DOHH2 (cell line): Measurements from ENCODE around the gene MAX.

Experiments used
- H3F3A ChIP-seq: fragments of 200-600 bp; sonication (generic), shearing (Covaris generic); 2 replicates; pipeline ENCODE4 v1.6.0; 2016; ENCODE audit warnings: antibody characterized with exemption, mild to moderate bottlenecking; ENCODE audit not compliant: control insufficient read depth, insufficient read depth
- H3K27ac ChIP-seq: fragments of 200-600 bp; sonication (generic); 2 replicates; pipeline ENCODE4 v1.5.1; 2014; ENCODE audit warnings: low read depth, mild to moderate bottlenecking, low read length, moderate library complexity
- H3K27me3 ChIP-seq: fragments of 200-600 bp; sonication (generic); 2 replicates; pipeline ENCODE4 v1.6.1; 2014; ENCODE audit warnings: mild to moderate bottlenecking, low read length, mixed read lengths; ENCODE audit not compliant: control insufficient read depth
- H3K36me3 ChIP-seq: fragments of 200-600 bp; sonication (generic); 2 replicates; pipeline ENCODE4 v1.6.1; 2014; ENCODE audit warnings: mild to moderate bottlenecking, low read length, moderate library complexity, mixed read lengths; ENCODE audit not compliant: control insufficient read depth
- H3K4me1 ChIP-seq: fragments of 200-600 bp; sonication (generic); 2 replicates; pipeline ENCODE4 v1.6.1; 2014; ENCODE audit warnings: mild to moderate bottlenecking, low read length, mixed read lengths; ENCODE audit not compliant: control insufficient read depth
- H3K4me2 ChIP-seq: fragments of 200-600 bp; sonication (generic); 2 replicates; pipeline ENCODE4 v1.6.0; 2014; ENCODE audit warnings: mild to moderate bottlenecking, low read length, moderate library complexity
- H3K4me3 ChIP-seq: fragments of 200-600 bp; sonication (generic); 2 replicates; pipeline ENCODE4 v1.5.1; 2014; ENCODE audit warnings: mild to moderate bottlenecking, low read length, mixed read lengths
- H3K79me2 ChIP-seq: fragments of 200-600 bp; sonication (generic); 2 replicates; pipeline ENCODE4 v1.6.1; 2014; ENCODE audit warnings: mild to moderate bottlenecking, low read length, mixed read lengths; ENCODE audit not compliant: control insufficient read depth
- H3K9me2 ChIP-seq: fragments of 200-600 bp; sonication (generic); replicated peaks from 2 replicates; pipeline ENCODE4 v1.6.1; 2014; ENCODE audit warnings: mild to moderate bottlenecking, low read length, mixed read lengths; ENCODE audit not compliant: control insufficient read depth
- H3K9me3 ChIP-seq: fragments of 200-600 bp; sonication (generic); 2 replicates; pipeline ENCODE4 v1.6.1; 2014; ENCODE audit warnings: antibody characterized with exemption, low read length, mixed read lengths; ENCODE audit not compliant: control insufficient read depth, insufficient read depth
- H4K20me1 ChIP-seq: fragments of 200-600 bp; sonication (generic); 2 replicates; pipeline ENCODE4 v1.6.0; 2014; ENCODE audit warnings: low read depth, mild to moderate bottlenecking, antibody characterized with exemption, low read length, moderate library complexity; ENCODE audit not compliant: control insufficient read depth, insufficient read depth
- CTCF ChIP-seq: fragments of 200-600 bp; sonication (generic); IDR thresholded peaks from one replicate; pipeline ENCODE4 v1.5.1; 2014; ENCODE audit warnings: antibody characterized with exemption, mild to moderate bottlenecking, low read depth, low read length; ENCODE audit not compliant: poor library complexity, severe bottlenecking
- EZH2phosphoT487 ChIP-seq: fragments of 200-600 bp; sonication (generic); IDR thresholded peaks from 2 replicates; pipeline ENCODE4 v1.6.1; 2017; ENCODE audit warnings: borderline replicate concordance, mild to moderate bottlenecking, antibody characterized with exemption, low read length, moderate library complexity, mixed read lengths

The MAX gene

GRCh38 chr14:65134651-65135579 lies 32.6 kb upstream of the MAX start:
- H3K4me1 ChIP-seq = no peaks in the 10 kb centered on the region
- no peaks in the 10 kb centered on the region for H3K79me2 ChIP-seq
- no peaks in the 10 kb centered on the region for H4K20me1 ChIP-seq
- TF ChIP-seq EZH2phosphoT487 (no peak), CTCF (no peak)
- H3K27ac ChIP-seq = no peak overlapping the region
- H3K9me3 ChIP-seq = no peaks in the 10 kb centered on the region
- H3K36me3 ChIP-seq = no peaks in the 10 kb centered on the region
- no peaks in the 10 kb centered on the region for H3K27me3 ChIP-seq
- H3K4me3 ChIP-seq = no peak overlapping the region
- H3K4me2 ChIP-seq = no peak overlapping the region
- no peaks in the 10 kb centered on the region for H3K9me2 ChIP-seq
- no peaks in the 10 kb centered on the region for H3F3A ChIP-seq

- Histone ChIP-seq H3K27ac (no peak overlapping the region), H3K27me3 (no peaks in the 10 kb centered on the region), H4K20me1 (no peaks in the 10 kb centered on the region), H3K36me3 (no peaks in the 10 kb centered on the region), H3K4me3 (no peak overlapping the region), H3F3A (no peaks in the 10 kb centered on the region), H3K9me2 (no peaks in the 10 kb centered on the region), H3K4me2 (no peak overlapping the region), H3K79me2 (no peaks in the 10 kb centered on the region), H3K9me3 (no peaks in the 10 kb centered on the region), H3K4me1 (no peaks in the 10 kb centered on the region)
- TF ChIP-seq CTCF = no peak
- TF ChIP-seq EZH2phosphoT487 = no peak
These were observed 30.5 kb upstream of the MAX start for GRCh38 chr14:65132855-65133254.

- Histone ChIP-seq H3K79me2 (no peaks in the 10 kb centered on the region), H3K9me2 (no peaks in the 10 kb centered on the region), H3K4me3 (no peak overlapping the region), H3K27me3 (no peaks in the 10 kb centered on the region), H3K4me2 (no peak overlapping the region), H3K9me3 (no peaks in the 10 kb centered on the region), H3K36me3 (no peaks in the 10 kb centered on the region), H3K27ac (no peak overlapping the region), H3F3A (no peaks in the 10 kb centered on the region), H3K4me1 (no peaks in the 10 kb centered on the region), H4K20me1 (no peaks in the 10 kb centered on the region)
- TF ChIP-seq CTCF (no peak), EZH2phosphoT487 (no peak)
These were observed 29.0 kb upstream of the MAX start for GRCh38 chr14:65131301-65131701.
